ENCODE data around the gene TBC1D21.

- TF ChIP-seq CTCF (IDR thresholded peaks at IDR 0.05) (no peak), POLR2A (IDR thresholded peaks at IDR 0.05) (no peak)
These were observed 64.4 kb downstream of the TBC1D21 start for GRCh38 chr15:73937726-73938125.

Data from right lobe of liver (tissue), 4 donors.